Activated CD4-positive, alpha-beta T cell treated with anti-CD3 and anti-CD28 coated beads, Interleukin-2, amount 50 U/mL, for 16 hours (primary cell): ENCODE results near the gene OR10A7.
"Not testable (repeated sequence)": the region's sequence is repeated elsewhere in the genome, so short reads cannot be mapped to it uniquely, and the experiment has no call there.

ENCODE experiments used
- DNase-seq: peaks from one replicate; pipeline ENCODE4 v3.0.0-alpha.2; 2020

The OR10A7 gene, protein sequence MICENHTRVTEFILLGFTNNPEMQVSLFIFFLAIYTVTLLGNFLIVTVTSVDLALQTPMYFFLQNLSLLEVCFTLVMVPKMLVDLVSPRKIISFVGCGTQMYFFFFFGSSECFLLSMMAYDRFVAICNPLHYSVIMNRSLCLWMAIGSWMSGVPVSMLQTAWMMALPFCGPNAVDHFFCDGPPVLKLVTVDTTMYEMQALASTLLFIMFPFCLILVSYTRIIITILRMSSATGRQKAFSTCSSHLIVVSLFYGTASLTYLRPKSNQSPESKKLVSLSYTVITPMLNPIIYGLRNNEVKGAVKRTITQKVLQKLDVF

DNA sequence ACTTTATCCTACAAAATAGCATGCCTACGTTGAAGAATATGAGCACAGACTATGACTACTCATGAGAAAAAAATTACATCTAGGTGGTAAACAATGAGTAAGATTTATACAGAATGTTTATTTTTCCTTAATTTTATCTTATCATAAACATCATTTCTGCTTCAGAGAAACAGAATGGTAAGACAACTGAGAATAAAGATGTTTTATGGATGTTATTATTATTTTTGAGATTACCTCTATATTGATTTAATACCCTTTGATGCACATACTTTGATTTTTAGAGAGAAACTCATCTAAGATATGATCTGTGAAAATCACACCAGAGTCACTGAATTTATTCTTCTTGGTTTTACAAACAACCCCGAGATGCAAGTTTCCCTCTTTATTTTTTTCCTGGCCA lies at the start of gene OR10A7:
OR10A7 (plus strand) TSS at position 301 of the 400 bp plus-strand sequence; CDS start at position 301, 0 bp downstream.
- no peak for DNase-seq

DNA sequence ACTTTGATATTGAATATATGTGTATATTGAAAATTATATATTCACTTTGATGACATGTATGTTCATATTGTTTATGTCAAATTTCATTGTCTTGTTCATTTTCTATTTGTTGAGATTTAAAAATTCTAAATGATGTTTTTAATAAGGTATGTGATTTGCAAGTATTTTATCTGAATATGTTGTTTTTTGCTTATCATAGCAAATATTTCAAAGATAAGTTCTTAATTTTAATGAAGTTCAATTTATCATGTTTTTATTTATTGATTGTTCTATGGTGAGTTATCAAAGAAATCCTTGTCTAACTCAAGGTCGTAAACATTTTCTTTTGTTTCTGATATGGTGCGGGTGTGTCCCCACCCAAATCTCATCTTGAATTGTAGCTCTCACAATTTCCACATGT lies 49.4 kb upstream of the OR10A7 start:
- DNase-seq = no peak

DNA sequence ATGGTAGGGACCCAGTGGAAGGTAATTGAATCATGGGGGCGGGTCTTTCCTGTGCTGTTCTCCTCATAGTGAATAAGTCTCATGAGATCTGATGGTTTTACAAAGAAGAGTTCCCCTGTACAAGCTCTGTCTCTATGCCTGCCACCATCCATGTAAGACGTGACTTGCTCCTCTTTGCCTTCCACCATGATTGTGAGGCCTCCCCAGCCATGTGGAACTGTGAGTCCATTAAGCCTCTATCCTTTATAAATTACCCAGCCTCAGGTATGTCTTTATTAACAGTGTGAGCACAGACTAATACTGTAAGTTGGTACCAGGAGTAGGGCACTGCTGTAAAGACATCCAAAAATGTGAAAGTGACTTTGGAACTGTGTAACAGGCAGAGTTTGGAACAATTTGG lies 49.0 kb upstream of the OR10A7 start:
- not testable (repeated sequence) for DNase-seq

DNA sequence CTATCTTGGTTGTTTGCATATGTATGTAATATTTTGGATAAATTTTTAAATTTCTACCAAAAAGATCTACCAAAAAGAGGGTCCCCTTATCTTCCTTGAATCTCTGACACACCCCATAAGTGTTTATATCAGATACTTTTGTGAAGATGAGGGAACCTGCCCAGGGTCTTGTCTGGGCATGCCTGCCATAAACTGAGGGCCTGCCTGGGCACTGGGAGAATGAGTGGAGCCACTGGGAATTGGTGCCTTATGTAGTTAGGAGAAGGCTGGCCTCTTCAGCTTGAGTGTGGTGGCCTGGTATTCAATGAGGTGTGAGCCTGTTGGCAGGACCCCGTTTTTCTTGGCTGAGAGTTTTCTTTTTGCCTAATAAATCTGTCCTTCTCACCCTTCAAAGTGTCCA lies 48.1 kb upstream of the OR10A7 start:
- no peak for DNase-seq

DNA sequence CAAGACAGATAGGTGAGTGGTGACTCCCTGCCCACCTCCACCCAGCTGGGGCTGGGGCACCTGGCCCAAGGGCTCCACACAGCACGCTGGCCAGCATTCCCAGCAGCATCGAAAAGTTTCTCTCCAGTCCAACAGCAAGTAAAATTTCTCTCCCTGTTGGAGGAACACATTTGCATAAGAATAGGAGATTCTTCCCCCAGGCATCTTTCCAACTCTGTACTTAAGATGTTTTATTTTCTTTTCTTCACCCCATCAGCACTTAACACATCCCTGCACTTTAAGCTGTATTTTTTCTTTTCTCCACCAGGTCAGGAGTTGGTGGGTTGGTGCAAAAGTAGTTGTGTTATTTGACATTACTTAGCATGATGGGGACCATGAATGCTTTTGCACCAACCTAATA lies 47.4 kb upstream of the OR10A7 start:
- no peak for DNase-seq

DNA sequence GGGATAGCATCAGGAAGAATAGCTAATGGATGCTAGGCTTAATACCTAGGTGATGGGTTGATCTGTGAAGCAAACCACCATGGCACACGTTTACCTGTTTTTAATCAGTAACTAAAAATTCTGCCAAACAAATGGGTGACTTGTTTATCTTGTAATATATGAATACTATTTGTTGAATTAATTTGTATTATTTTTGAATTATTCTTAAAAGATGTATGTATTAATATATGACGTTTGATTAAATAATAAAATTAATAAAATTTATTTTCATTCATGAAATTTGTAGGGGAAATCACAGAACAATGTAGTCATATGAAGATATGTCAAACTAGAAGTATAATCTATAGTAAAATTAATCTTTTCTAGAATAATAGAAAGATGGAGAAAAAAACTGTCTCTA lies 32.3 kb upstream of the OR10A7 start:
- no peak for DNase-seq

DNA sequence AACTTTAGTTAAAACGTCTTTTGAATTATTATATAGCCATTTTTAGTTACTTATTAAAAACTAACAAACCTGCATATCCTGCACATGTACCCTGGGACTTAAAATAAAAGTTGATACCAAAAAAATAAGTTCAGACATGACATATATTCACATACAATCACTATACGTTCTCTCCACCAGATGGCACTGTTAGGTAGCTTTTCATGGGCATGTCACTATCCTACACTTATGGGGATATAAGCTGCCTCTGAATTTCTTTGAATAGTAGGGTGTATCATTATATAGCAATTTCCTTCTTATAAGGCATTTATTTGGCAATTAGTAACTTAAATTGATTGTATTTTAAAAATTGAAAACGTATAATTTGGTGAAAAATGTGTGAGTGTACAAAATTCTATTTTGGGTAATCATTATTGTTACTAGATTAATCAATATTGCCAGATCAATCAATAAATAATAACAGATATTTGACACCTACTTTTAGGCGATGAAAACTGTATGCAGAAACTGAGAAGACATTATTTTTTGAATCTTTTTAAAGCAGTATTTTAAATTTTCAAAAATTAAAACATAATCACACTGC lies 31.8 kb upstream of the OR10A7 start:
- DNase-seq = peak; percentile 76

DNA sequence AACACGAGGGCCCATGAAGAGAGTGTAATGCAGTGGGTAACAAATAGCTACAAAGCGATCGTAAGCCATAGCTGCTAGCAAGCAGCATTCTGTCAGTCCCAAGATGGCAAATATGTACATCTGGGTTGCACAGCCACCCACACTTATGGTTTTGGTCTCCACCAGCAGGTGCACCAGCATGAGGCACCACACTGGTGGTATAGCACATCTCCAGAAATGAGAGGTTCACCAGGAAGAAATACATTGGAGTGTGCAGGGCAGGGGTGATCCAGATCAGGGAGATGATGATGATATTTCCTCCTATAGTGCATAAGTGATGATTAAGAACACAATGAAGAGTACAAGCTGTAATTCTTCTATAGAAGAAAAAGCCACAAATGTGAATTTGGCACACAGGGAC lies 26.4 kb upstream of the OR10A7 start:
- no peak for DNase-seq

DNA sequence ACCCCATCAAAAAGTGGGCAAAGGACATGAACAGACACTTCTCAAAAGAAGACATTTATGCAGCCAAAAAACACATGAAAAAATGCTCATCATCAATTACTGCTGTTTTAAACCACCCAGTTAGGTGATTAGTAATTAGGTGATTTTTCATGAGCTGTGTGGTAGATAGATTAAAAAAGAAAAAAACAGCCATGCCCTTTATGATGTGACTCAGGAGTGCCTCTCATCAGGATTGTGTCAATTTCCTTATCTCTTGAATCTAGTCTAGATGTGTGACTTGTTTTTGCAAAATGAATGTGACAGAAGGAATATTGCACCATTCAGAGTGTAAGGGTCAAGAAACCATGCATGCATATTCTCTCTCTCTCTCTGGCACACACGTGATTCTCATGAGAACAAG lies 5.7 kb downstream of the OR10A7 start:
- DNase-seq = peak; percentile 14

DNA sequence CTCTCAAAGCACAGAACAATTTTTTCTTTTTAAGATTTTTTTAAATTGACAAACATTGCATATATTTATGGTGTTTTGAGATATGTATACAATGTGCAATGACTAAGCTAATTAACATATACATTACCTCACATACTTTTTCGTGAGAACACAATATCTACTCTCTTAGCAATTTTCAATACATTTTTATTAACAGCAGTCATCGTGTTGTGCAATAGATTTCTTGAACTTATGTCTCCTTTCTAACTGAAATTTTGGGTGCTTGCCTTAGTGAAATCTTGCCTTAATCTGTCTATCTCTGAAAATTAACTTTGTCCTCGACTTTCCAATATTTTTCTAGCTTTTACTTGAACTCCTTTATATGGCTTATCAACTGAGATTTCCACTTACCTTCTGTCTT lies 6.8 kb downstream of the OR10A7 start:
- no peak for DNase-seq

DNA sequence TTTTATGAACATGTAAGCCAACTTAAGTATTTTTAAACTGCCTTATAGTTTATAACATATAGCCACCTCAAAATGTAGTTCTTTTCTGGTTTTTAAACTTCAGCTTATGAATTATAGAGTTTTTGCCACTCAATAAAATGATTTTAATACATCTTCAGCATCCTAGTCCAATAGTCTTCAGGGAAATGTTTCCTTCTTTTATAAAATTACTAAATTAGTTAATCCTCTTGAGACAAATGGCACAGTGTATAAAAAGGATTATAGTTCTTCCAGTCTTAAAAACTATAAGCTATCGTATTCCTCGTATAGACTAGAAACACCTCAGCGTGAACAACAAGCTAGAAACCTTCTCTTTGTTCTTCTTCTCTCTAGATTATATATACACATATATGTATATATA lies 23.5 kb downstream of the OR10A7 start, which contains the start of gene OR6C74:
OR6C74 (plus strand) TSS at position 301 of the 400 bp plus-strand sequence. CDS start 2,679 bp downstream, outside the sequence.
- no peak for DNase-seq

DNA sequence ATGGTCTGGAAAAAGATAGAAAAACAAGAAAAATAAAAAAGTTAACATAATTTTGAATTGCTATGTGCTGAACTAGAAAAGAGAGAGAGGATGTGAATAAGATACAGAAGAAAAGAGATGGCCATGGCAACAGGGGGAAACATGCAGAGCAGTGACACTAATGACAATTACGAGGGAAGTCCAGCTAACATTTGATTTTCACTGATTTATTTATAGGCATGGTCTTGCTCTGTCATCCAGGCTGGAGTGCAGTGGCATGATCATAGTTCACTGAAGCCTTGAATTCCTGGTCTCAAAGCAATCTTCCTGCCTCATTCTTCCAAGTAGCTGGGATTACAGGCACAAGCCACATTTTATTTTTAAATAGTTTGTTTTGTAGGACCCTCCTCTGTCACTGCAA lies 25.3 kb downstream of the OR10A7 start:
- DNase-seq = no peak

DNA sequence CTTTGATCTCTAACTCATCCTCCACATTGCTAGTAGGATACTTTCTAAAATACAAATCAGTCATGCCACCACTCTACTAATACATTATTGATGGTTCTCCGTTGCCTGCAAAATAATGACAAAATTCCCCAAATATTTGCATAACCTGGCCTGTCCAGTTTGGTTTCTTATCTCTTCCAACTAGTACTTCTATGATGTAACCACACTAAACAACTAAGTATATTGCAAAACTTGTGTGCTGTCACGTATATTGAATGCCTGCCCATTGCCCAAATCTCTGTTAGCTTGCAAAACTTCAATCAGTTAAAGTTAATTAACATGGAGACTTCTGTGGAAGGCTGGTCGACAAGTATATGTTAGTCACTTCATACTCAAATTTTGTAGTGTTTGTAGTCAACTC lies 30.1 kb downstream of the OR10A7 start:
- no peak for DNase-seq

DNA sequence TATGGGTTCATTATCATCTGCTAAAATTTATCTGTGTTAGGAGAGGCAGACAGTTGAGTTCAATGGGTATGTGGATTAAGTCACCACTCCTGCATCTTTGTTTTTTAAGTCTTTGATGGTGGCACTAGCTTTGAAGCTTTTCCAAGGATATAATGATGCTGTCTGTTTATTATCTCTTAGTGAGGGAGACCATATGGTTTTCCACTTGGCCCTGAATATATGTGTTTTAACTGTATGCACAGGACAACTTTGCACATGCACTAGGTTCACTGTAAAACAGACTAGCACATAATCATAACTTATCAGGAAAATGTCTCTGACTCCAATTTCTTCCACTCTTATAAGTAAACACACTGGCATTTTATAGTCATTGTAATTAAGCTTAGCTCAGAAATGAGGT lies 32.5 kb downstream of the OR10A7 start:
- no peak for DNase-seq

DNA sequence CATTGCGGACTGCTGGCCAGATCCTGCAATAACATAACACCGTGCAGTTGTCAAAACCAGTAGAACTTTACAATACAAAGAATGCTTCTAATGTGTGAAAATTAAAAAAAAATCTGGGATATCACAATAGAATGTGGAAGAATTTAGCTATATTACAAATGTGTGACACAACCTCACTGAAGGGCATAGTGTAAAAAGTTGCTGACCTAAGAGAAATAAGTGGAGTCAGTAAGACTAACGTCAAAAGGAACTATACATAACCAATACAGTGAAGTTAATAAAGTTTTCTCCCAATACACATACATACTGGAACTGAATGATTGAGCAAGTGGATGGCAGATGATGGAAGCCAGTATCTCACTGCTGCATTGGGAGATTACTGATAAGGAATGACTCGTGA lies 36.0 kb downstream of the OR10A7 start:
- no peak for DNase-seq

DNA sequence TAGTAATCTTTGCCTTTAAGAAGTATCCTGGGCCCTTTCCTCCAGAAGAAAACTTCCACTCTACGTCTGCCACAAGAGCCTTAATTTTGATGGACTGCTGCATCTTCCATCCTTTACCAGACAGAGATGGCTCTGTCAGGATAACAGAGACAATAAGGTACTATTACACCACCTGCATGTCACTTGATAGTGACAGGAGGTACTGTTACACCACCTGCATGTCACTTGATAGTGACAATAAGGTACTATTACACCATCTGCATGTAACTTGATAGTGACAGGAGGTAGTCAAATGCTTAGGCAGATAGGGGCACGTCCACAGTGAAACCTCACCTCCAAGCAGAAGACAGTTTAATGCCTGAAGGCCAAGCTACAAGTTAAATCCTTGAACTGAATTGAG lies 37.5 kb downstream of the OR10A7 start:
- DNase-seq = no peak
